GM12801 (cell line): ENCODE measurements around the gene ZNF462.

Source experiments
- TF ChIP-seq, protein P1 (sequence below): IDR thresholded peaks from one replicate; pipeline ENCODE4 v1.5.1; 2011; ENCODE audit warnings: control low read depth; ENCODE audit not compliant: insufficient read length; ENCODE audit errors: extremely low read depth

The ZNF462 gene

GRCh38 chr9:106859957-106860720, 2.8 kb upstream of the ZNF462 start:
- TF ChIP-seq, protein P1, sequence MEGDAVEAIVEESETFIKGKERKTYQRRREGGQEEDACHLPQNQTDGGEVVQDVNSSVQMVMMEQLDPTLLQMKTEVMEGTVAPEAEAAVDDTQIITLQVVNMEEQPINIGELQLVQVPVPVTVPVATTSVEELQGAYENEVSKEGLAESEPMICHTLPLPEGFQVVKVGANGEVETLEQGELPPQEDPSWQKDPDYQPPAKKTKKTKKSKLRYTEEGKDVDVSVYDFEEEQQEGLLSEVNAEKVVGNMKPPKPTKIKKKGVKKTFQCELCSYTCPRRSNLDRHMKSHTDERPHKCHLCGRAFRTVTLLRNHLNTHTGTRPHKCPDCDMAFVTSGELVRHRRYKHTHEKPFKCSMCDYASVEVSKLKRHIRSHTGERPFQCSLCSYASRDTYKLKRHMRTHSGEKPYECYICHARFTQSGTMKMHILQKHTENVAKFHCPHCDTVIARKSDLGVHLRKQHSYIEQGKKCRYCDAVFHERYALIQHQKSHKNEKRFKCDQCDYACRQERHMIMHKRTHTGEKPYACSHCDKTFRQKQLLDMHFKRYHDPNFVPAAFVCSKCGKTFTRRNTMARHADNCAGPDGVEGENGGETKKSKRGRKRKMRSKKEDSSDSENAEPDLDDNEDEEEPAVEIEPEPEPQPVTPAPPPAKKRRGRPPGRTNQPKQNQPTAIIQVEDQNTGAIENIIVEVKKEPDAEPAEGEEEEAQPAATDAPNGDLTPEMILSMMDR = no peak

- TF ChIP-seq, protein P1 = no peak
Measured at GRCh38 chr9:106860721-106861639, 2.0 kb upstream of the ZNF462 start.

GRCh38 chr9:106861640-106862109, 1.3 kb upstream of the ZNF462 start:
- TF ChIP-seq, protein P1 = no peak

DNA sequence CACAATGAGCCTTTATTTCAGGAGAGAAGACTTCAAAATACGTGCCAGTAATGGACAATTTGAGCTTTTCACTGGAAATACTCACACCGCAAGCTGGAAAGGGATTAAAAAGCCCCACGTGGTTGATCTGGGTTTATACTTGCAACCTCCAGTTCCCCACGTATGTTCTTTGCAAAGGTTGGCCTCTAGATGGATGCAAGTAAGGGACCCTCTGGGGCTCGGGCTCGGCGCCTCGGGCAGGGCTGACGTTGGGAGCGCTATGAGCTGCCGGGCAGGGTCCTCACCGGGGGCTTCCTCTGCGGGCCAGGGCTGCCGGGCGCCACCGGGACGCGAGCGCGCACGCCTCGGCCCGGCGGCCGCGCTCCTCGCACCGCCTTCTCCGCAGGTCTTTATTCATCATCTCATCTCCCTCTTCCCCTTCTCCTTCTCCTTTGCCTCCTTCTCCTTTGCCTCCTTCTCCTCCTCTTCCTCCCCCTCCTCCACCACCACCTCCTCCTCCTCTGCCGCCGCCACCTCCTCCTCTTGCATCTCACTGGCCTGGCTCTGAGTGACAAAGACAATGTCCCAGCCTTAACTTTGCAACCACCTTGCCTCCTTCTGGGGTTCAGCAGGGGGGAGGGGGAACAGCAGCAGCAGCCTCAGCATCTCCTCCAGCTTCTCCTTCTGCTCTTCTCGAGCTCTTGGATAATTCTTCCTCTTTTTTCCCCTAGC, 701 bp upstream of the ZNF462 start:
- TF ChIP-seq, protein P1 = no peak

DNA sequence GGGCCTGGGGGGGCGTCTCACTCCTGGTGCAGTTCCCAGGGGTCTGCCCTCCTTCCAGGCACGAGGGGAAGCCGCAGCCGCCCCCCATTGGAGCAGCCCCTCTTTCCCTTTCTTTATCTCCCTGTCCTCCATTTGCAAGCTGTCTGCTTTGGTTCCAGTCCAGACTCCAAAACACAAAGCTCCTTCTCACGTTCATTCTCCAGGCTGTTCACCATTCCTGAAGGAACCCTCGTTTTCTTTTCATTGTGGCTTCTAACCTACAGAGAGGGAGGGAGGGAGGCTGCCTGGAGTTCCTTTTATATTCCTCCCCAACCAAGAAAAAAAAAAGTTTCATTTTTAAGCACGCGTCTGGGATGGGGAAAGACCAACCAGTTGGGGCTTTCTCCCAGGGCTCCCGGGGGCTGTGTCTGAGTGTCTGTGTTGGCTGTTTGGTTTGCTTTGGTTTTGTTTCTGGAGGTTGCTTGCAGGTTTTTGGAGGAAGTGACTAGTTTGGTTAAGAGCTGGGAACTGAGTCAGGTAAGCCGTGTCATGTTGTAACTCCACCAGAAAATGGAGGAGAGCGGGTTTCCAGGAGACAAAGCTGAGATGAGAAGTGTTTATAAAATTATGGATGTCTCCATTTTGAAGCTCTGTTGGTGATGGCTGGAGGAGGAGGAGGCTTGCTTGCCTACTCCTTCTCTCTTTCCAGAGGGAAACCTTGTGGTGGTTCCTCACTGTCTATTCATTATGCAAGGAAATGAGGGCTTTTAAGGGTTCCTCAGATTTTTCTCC, 1.6 kb downstream of the ZNF462 start:
- TF ChIP-seq, protein P1 = no peak

DNA sequence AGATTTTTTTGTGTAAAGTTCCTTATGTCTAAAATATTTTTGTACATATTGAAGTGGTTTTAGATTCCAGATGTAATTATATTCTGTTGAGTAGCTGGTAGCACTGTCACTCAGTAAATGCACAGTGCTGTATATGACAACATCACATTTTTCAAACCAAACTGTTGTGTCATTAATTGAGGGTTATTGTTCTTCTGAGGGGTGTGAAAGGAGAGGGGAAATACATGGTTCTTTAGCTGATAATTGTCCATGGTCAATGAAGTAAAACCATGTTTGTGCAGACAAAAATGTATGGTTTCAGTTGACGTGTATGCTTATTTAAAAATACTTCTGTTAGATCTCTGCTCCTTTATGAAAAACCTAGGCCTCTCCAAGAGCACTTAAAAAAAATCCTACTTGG, 3.3 kb downstream of the ZNF462 start:
- TF ChIP-seq, protein P1 = no peak
